ENCODE results near the gene CTNND2.

Gene CTNND2

GRCh38 chr5:11056560-11056959 lies 847.7 kb downstream of the CTNND2 start:
- Histone ChIP-seq H4K8ac (ENCODE audit: low read depth, low read length) (no peak overlapping the region), H3K9ac (ENCODE audit: low read length) (no peak overlapping the region), H3K18ac (ENCODE audit: low read length) (no peak overlapping the region), H3K36me3 (ENCODE audit: control insufficient read depth in 1 of 2, insufficient read depth in 2 of 2, low read length in 2 of 2) (peaks cover 0 to 2% of the 10 kb centered on the region in 2 experiments), H3K79me2 (ENCODE audit: control insufficient read depth, insufficient read depth, low read length, poor library complexity) (no peaks in the 10 kb centered on the region), H2AFZ (ENCODE audit: insufficient read depth, low read length, poor library complexity) (no peak overlapping the region), H3K27ac (ENCODE audit: low read depth, low read length) (no peak overlapping the region), H2BK120ac (ENCODE audit: insufficient read depth, low read length, poor library complexity) (no peak overlapping the region), H2BK5ac (ENCODE audit: low read depth, low read length, poor library complexity) (no peak overlapping the region), H3K27me3 (ENCODE audit: insufficient read depth, low read length) (no peaks in the 10 kb centered on the region), H3K23ac (ENCODE audit: low read length) (no peak overlapping the region), H3K79me1 (ENCODE audit: low read length) (no peaks in the 10 kb centered on the region), H3K4ac (ENCODE audit: low read depth, low read length) (no peak overlapping the region), H4K91ac (ENCODE audit: low read depth, low read length) (no peak overlapping the region), H4K12ac (ENCODE audit: low read depth, low read length) (no peak overlapping the region), H3K4me2 (ENCODE audit: low read length) (no peak overlapping the region), H3K4me1 (ENCODE audit: control insufficient read depth in 1 of 2, insufficient read depth in 2 of 2, low read length in 2 of 2) (no peaks in the 10 kb centered on the region), H3K4me3 (ENCODE audit: low read depth, low read length) (no peak overlapping the region), H2BK12ac (ENCODE audit: low read length) (no peak overlapping the region), H2AK5ac (ENCODE audit: low read length) (no peak overlapping the region), H3K14ac (ENCODE audit: low read length) (no peak overlapping the region), H3K9me3 (ENCODE audit: insufficient read depth, low read depth, low read length) (peaks cover 6% of the 10 kb centered on the region)
- WGBS (ENCODE audit: extremely low coverage, insufficient coverage, insufficient read length): no CpG with 5 or more reads among the region's 2 CpGs
- no peak for DNase-seq

DNA sequence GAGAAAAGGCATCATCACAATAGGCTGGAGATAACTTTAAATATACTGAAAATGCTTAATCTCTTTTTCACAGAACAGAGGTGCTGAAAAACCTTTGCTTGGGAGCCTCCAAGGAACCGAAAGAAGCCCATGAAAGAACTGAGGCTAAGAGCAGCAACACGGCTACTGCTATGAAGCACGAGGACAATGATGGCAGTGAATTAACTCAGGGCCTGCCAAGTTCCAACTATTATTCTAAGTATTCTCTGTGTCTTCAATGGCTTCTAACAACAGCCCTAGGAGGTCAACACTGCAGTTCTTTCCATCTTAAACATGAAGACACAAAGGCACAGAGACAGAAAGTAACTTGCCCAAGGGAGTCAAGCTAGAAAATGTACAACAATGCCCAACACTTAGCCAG lies 850.2 kb downstream of the CTNND2 start:
- Histone ChIP-seq H3K79me1 (ENCODE audit: low read length) (no peaks in the 10 kb centered on the region), H4K91ac (ENCODE audit: low read depth, low read length) (no peak overlapping the region), H4K12ac (ENCODE audit: low read depth, low read length) (no peak overlapping the region), H2BK12ac (ENCODE audit: low read length) (no peak overlapping the region), H3K9me3 (ENCODE audit: insufficient read depth, low read depth, low read length) (peaks cover 6% of the 10 kb centered on the region), H2BK120ac (ENCODE audit: insufficient read depth, low read length, poor library complexity) (no peak overlapping the region), H2BK5ac (ENCODE audit: low read depth, low read length, poor library complexity) (no peak overlapping the region), H3K4me1 (ENCODE audit: control insufficient read depth in 1 of 2, insufficient read depth in 2 of 2, low read length in 2 of 2) (no peaks in the 10 kb centered on the region), H4K8ac (ENCODE audit: low read depth, low read length) (no peak overlapping the region), H3K4ac (ENCODE audit: low read depth, low read length) (no peak overlapping the region), H3K27me3 (ENCODE audit: insufficient read depth, low read length) (no peaks in the 10 kb centered on the region), H2AK5ac (ENCODE audit: low read length) (no peak overlapping the region), H3K4me2 (ENCODE audit: low read length) (no peak overlapping the region), H3K9ac (ENCODE audit: low read length) (no peak overlapping the region), H3K36me3 (ENCODE audit: control insufficient read depth in 1 of 2, insufficient read depth in 2 of 2, low read length in 2 of 2) (peaks cover 0 to 2% of the 10 kb centered on the region in 2 experiments), H3K18ac (ENCODE audit: low read length) (no peak overlapping the region), H3K27ac (ENCODE audit: low read depth, low read length) (no peak overlapping the region), H3K14ac (ENCODE audit: low read length) (no peak overlapping the region), H3K4me3 (ENCODE audit: low read depth, low read length) (no peak overlapping the region), H2AFZ (ENCODE audit: insufficient read depth, low read length, poor library complexity) (no peak overlapping the region), H3K79me2 (ENCODE audit: control insufficient read depth, insufficient read depth, low read length, poor library complexity) (no peaks in the 10 kb centered on the region), H3K23ac (ENCODE audit: low read length) (no peak overlapping the region)
- WGBS (ENCODE audit: extremely low coverage, insufficient coverage, insufficient read length): no CpG with 5 or more reads among the region's 3 CpGs
- no peak for DNase-seq

DNA sequence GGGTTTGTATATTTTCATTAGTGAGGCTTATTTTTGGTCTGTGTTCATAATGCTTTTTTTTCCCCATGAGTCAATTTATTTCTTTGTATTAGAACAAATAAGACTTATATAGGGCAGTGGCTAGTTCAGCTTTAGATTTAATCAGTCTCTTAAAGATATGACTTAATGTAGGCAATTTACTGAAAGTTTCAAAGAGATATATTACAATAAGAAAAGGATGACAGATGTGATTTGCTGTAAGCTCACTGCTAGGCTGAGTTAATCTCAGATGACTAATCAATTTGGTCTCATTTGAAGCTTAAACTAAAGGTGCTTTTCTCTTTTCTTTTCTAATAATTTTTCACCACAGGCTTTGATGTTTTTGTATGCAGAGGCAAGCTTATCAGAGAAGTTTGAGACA lies 851.4 kb downstream of the CTNND2 start:
- Histone ChIP-seq H3K14ac (ENCODE audit: low read length) (no peak overlapping the region), H3K27ac (ENCODE audit: low read depth, low read length) (no peak overlapping the region), H3K4ac (ENCODE audit: low read depth, low read length) (no peak overlapping the region), H4K91ac (ENCODE audit: low read depth, low read length) (no peak overlapping the region), H3K27me3 (ENCODE audit: insufficient read depth, low read length) (no peaks in the 10 kb centered on the region), H3K4me1 (ENCODE audit: control insufficient read depth in 1 of 2, insufficient read depth in 2 of 2, low read length in 2 of 2) (no peaks in the 10 kb centered on the region), H2AK5ac (ENCODE audit: low read length) (no peak overlapping the region), H3K4me3 (ENCODE audit: low read depth, low read length) (no peak overlapping the region), H2BK5ac (ENCODE audit: low read depth, low read length, poor library complexity) (no peak overlapping the region), H2AFZ (ENCODE audit: insufficient read depth, low read length, poor library complexity) (no peak overlapping the region), H3K79me2 (ENCODE audit: control insufficient read depth, insufficient read depth, low read length, poor library complexity) (no peaks in the 10 kb centered on the region), H3K9ac (ENCODE audit: low read length) (no peak overlapping the region), H2BK120ac (ENCODE audit: insufficient read depth, low read length, poor library complexity) (no peak overlapping the region), H3K4me2 (ENCODE audit: low read length) (no peak overlapping the region), H3K9me3 (ENCODE audit: insufficient read depth, low read depth, low read length) (no peaks in the 10 kb centered on the region), H3K36me3 (ENCODE audit: control insufficient read depth in 1 of 2, insufficient read depth in 2 of 2, low read length in 2 of 2) (peaks cover 0 to 2% of the 10 kb centered on the region in 2 experiments), H2BK12ac (ENCODE audit: low read length) (no peak overlapping the region), H3K79me1 (ENCODE audit: low read length) (no peaks in the 10 kb centered on the region), H3K18ac (ENCODE audit: low read length) (no peak overlapping the region), H4K12ac (ENCODE audit: low read depth, low read length) (no peak overlapping the region), H4K8ac (ENCODE audit: low read depth, low read length) (no peak overlapping the region), H3K23ac (ENCODE audit: low read length) (no peak overlapping the region)
- no peak for DNase-seq

DNA sequence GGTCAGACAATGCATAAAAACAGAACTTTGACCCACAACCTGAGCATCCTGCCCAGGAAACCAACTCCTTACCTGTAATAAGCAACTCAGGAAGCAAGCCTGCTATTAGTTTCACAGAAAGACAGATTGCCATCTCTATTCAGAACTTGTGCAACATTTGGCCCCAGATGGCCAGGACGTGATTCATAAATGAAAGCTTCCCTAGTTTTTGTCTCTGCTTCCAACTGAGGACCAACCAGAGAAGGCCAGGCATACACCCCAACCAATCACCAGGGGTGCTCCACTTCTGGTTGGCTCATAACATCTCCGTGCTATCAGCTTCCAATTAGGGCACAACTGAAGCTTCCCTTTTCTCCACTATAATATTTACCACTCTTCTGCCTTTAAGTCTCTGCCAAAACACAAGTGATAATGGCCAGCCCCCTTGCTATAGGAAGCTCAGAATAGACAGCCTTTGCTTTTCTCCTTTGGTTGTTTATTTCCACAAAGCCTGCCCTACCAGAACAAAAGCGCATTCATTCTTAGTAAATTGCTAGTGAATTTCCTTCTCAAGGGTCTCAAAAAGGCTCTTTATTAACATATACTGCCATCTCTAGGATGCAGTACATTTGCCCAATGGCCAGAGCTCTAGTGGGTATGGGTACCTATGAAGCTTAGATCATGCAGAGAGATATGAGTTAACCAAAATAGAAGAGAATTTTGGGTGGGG lies 853.5 kb downstream of the CTNND2 start:
- H3K9me3 ChIP-seq (ENCODE audit: insufficient read depth, low read depth, low read length): no peaks in the 10 kb centered on the region
- no peak overlapping the region for H2AK5ac ChIP-seq (ENCODE audit: low read length)
- no peaks in the 10 kb centered on the region for H3K79me2 ChIP-seq (ENCODE audit: control insufficient read depth, insufficient read depth, low read length, poor library complexity)
- no peak overlapping the region for H3K4me3 ChIP-seq (ENCODE audit: low read depth, low read length)
- H3K9ac ChIP-seq (ENCODE audit: low read length): peak overlapping the region; percentile 55
- H4K12ac ChIP-seq (ENCODE audit: low read depth, low read length): no peak overlapping the region
- H3K4ac ChIP-seq (ENCODE audit: low read depth, low read length): no peak overlapping the region
- no peak overlapping the region for H2BK5ac ChIP-seq (ENCODE audit: low read depth, low read length, poor library complexity)
- peaks cover 0 to 2% of the 10 kb centered on the region in 2 experiments for H3K36me3 ChIP-seq (ENCODE audit: control insufficient read depth in 1 of 2, insufficient read depth in 2 of 2, low read length in 2 of 2)
- H3K14ac ChIP-seq (ENCODE audit: low read length): no peak overlapping the region
- peaks cover 0 to 3% of the 10 kb centered on the region in 2 experiments for H3K4me1 ChIP-seq (ENCODE audit: control insufficient read depth in 1 of 2, insufficient read depth in 2 of 2, low read length in 2 of 2)
- no peaks in the 10 kb centered on the region for H3K27me3 ChIP-seq (ENCODE audit: insufficient read depth, low read length)
- H2BK120ac ChIP-seq (ENCODE audit: insufficient read depth, low read length, poor library complexity): no peak overlapping the region
- WGBS (ENCODE audit: extremely low coverage, insufficient coverage, insufficient read length): no CpG with 5 or more reads among the region's 3 CpGs
- H2BK12ac ChIP-seq (ENCODE audit: low read length): no peak overlapping the region
- peak; percentile 52 to 67 for DNase-seq
- no peak overlapping the region for H3K18ac ChIP-seq (ENCODE audit: low read length)
- H3K4me2 ChIP-seq (ENCODE audit: low read length): no peak overlapping the region
- no peak overlapping the region for H2AFZ ChIP-seq (ENCODE audit: insufficient read depth, low read length, poor library complexity)
- no peaks in the 10 kb centered on the region for H3K79me1 ChIP-seq (ENCODE audit: low read length)
- no peak overlapping the region for H3K27ac ChIP-seq (ENCODE audit: low read depth, low read length)
- H3K23ac ChIP-seq (ENCODE audit: low read length): no peak overlapping the region
- no peak overlapping the region for H4K8ac ChIP-seq (ENCODE audit: low read depth, low read length)
- no peak overlapping the region for H4K91ac ChIP-seq (ENCODE audit: low read depth, low read length)
